K562 (cell line): ENCODE data around the gene LYST. TPM values are rescaled to one million over a fixed set of nuclear protein-coding genes. Genes with fewer than 3 reads are reported as not detected.

Source experiments
- ATAC-seq: fragments of 200-7000 bp; cut with Tn5 transposase; 3 replicates; pipeline ENCODE4 v1.9.1; 2020; ENCODE audit warnings: moderate library complexity
- BruUV-seq: library from RNA; stranded (reverse); fragments of 400-500 nt; replicated peaks from 2 replicates; lab custom pipeline; 2021; lab: Mats Ljungman, UMichigan
- CTCF ChIA-PET: fragments of 300-600 bp; formaldehyde crosslinking; extraction: SDS; loops from one replicate; lab custom pipeline; 2021; ENCODE audit warnings: low intra/inter-chr PET ratio; lab: Yijun Ruan, JAX
- POLR2A ChIA-PET: fragments of 300-600, 350-650 bp; sonication (Branson Sonifier 250); formaldehyde crosslinking; extraction: SDS; loops from one replicate; lab custom pipeline; 2021; ENCODE audit warnings: antibody characterized with exemption, inconsistent platforms; lab: Yijun Ruan, JAX
- DNase-seq, 4 experiments: peaks; one replicate each; pipeline versions ENCODE4 v3.0.0 to v3.0.0-alpha.2; 2011 to 2018; ENCODE audit warnings: low spot score in 3 of 4, mixed read lengths in 3 of 4; ENCODE audit errors: extremely low read depth in 1 of 4
- FAIRE-seq: peaks from 2 replicates; lab custom pipeline; 2011; peaks lifted over from hg19 to GRCh38; lab: Jason Lieb, UNC
- H2AFZ ChIP-seq: 2 replicates; pipeline ENCODE4 v1.6.0; 2011; ENCODE audit warnings: low read depth, low read length, control low read depth, inconsistent platforms
- H3K27ac ChIP-seq: fragments of 200-600 bp; 3 replicates; pipeline ENCODE4 v1.8.0; 2011; ENCODE audit warnings: low read depth, mild to moderate bottlenecking, control low read depth, inconsistent platforms, low read length, moderate library complexity, mixed read lengths; ENCODE audit errors: extremely low read depth
- H3K27me3 ChIP-seq, 2 experiments: fragments of 300-600 bp in 1 of 2; 2 replicates in 1 of 2; 3 replicates in 1 of 2; pipeline versions ENCODE4 v1.6.0 to v1.8.0; 2011; ENCODE audit warnings: inconsistent platforms in 2 of 2, low read length in 2 of 2, mild to moderate bottlenecking in 1 of 2, mixed read lengths in 1 of 2, moderate library complexity in 1 of 2; ENCODE audit not compliant: control insufficient read depth in 2 of 2, insufficient read depth in 2 of 2
- H3K36me3 ChIP-seq: fragments of 300-600 bp; 3 replicates; pipeline ENCODE4 v1.8.0; 2011; ENCODE audit warnings: mild to moderate bottlenecking, low read length, inconsistent platforms; ENCODE audit not compliant: control insufficient read depth, insufficient read depth
- H3K4me1 ChIP-seq, 2 experiments: fragments of 200-600 bp in 1 of 2; replicated peaks in 1 of 2; 2 replicates in 1 of 2; 3 replicates in 1 of 2; pipeline versions ENCODE4 v1.5.1 to v1.8.0; 2011; ENCODE audit warnings: inconsistent platforms in 2 of 2, low read length in 2 of 2, mild to moderate bottlenecking in 1 of 2, mixed read lengths in 1 of 2, moderate library complexity in 1 of 2; ENCODE audit not compliant: control insufficient read depth in 2 of 2, insufficient read depth in 2 of 2
- H3K4me2 ChIP-seq: 2 replicates; pipeline ENCODE4 v1.6.1; 2011; ENCODE audit warnings: low read length, control low read depth, inconsistent platforms, mixed read lengths; ENCODE audit not compliant: insufficient read depth
- H3K4me3 ChIP-seq: fragments of 200-600 bp; sonication (generic), shearing (Covaris generic); 2 replicates; pipeline ENCODE4 v1.5.1; 2016; ENCODE audit warnings: control low read depth, inconsistent platforms
- H3K79me2 ChIP-seq: fragments of 200-600 bp; 3 replicates; pipeline ENCODE4 v1.8.0; 2011; ENCODE audit warnings: low read length, inconsistent platforms; ENCODE audit not compliant: control insufficient read depth, insufficient read depth
- H3K9ac ChIP-seq, 2 experiments: 2 replicates each; pipeline versions ENCODE4 v1.6.0 to v1.6.1; 2011; ENCODE audit warnings: low read depth in 2 of 2, low read length in 2 of 2, control low read depth in 1 of 2, inconsistent platforms in 1 of 2, mild to moderate bottlenecking in 1 of 2, mixed read lengths in 1 of 2; ENCODE audit not compliant: insufficient read depth in 1 of 2
- H3K9me1 ChIP-seq: one replicate; pipeline ENCODE4 v1.6.0; 2011; ENCODE audit warnings: inconsistent platforms, mild to moderate bottlenecking, low read length, moderate library complexity; ENCODE audit not compliant: control insufficient read depth, insufficient read depth
- H3K9me3 ChIP-seq: replicated peaks from 2 replicates; pipeline ENCODE4 v1.5.1; 2011; ENCODE audit warnings: low read depth, low read length, inconsistent platforms; ENCODE audit not compliant: control insufficient read depth, insufficient read depth
- H4K20me1 ChIP-seq: replicated peaks from 2 replicates; pipeline ENCODE4 v1.6.1; 2011; ENCODE audit warnings: low read length, inconsistent platforms, mixed read lengths; ENCODE audit not compliant: control insufficient read depth, insufficient read depth
- HDGF ChIP-seq: fragments of 450-650 bp; IDR thresholded peaks from 2 replicates; pipeline ENCODE4 v1.6.1; 2016
- NR2F6 ChIP-seq: fragments of 450-650 bp; formaldehyde crosslinking; IDR thresholded peaks from 2 replicates; pipeline ENCODE4 v1.4.0; 2020; ENCODE audit warnings: mild to moderate bottlenecking
- PREB ChIP-seq: sonication (generic); formaldehyde crosslinking; IDR thresholded peaks from 2 replicates; pipeline ENCODE4 v1.8.1; 2023; ENCODE audit warnings: mild to moderate bottlenecking, missing genetic modification reagents
- RBM14 ChIP-seq: fragments of 200-400 bp; formaldehyde crosslinking; IDR thresholded peaks from 2 replicates; pipeline ENCODE4 v1.6.1; 2018; ENCODE audit warnings: low read depth, mild to moderate bottlenecking, low read length, moderate library complexity, borderline replicate concordance; ENCODE audit not compliant: insufficient read depth
- RBM15 ChIP-seq: fragments of 200-400 bp; formaldehyde crosslinking; IDR thresholded peaks from 2 replicates; pipeline ENCODE4 v1.6.1; 2018; ENCODE audit warnings: mild to moderate bottlenecking, low read length, moderate library complexity; ENCODE audit not compliant: insufficient read depth
- WGBS: fragments of 100-300 bp; shearing (Covaris generic); methylation state at CpG from one replicate; pipeline ENCODE4 v1.1.6; 2016; ENCODE audit warnings: low coverage, mixed read lengths; ENCODE audit not compliant: insufficient coverage; ENCODE audit errors: missing lambda C conversion rate; 5-methylcytosine and 5-hydroxymethylcytosine counted together
- in situ Hi-C: fragments of 300-500 bp; cut with MboI; formaldehyde crosslinking; loops from 4 replicates; pipeline ENCODE4 v1.15.0; 2018; ENCODE audit warnings: inconsistent platforms, mixed read lengths
- intact Hi-C: fragments of 100-400 bp; cut with micrococcal nuclease; formaldehyde crosslinking; loops from 2 replicates; pipeline ENCODE4 v1.14.2; 2022
- polyA plus RNA-seq, 8 experiments: library from polyadenylated mRNA; depleted of rRNA in 4 of 8; stranded (reverse) in 5 of 8; unstranded in 3 of 8; fragments of >200 nt; fragmentation: Nextera tagmentation in 2 of 8; fragmentation: Illumina TruSeq in 1 of 8; extraction: Ambion mirVana in 2 of 8; extraction: Trizol in 1 of 8; gene quantifications; 2 replicates each; pipeline versions ENCODE4 v1.2.1 to v1.2.3, GENCODE V29; 2011 to 2014; ENCODE audit warnings: inconsistent platforms in 1 of 8, missing spikeins in 1 of 8
- total RNA-seq, 7 experiments: library from RNA; depleted of rRNA in 6 of 7; stranded (reverse); fragments of >200 nt in 6 of 7; fragmentation: Illumina TruSeq in 2 of 7; extraction: Trizol in 2 of 7; gene quantifications; 2 replicates each; pipeline versions ENCODE4 v1.2.1 to v1.2.3, GENCODE V29; 2011 to 2021; ENCODE audit warnings: low replicate concordance in 1 of 7

Gene LYST
- total and polyA plus RNA-seq, 9 of the 15 experiments (the other 6 are each of a cell fraction or from before 2014, with no cell fraction given), result 0.73 to 2.4 (median 1.4) TPM

- Histone ChIP-seq H3K27ac (no peak overlapping the region), H3K79me2 (no peaks in the 10 kb centered on the region), H4K20me1 (no peaks in the 10 kb centered on the region), H3K4me2 (no peak overlapping the region), H2AFZ (no peak overlapping the region), H3K27me3 (peaks cover 14 to 21% of the 10 kb centered on the region in 2 experiments), H3K9ac (no peak overlapping the region), H3K9me1 (no peaks in the 10 kb centered on the region), H3K9me3 (no peaks in the 10 kb centered on the region), H3K4me3 (no peak overlapping the region), H3K4me1 (no peaks in the 10 kb centered on the region), H3K36me3 (no peaks in the 10 kb centered on the region)
- FAIRE-seq (no peak), DNase-seq (no peak), ATAC-seq (no peak)
- no TSS peak for BruUV-seq
- in situ Hi-C loops (no loop called here), intact Hi-C loops (no loop called here)
- ChIA-PET CTCF (no interaction called here), POLR2A (interaction anchor here (1.0 to 1.2 kb wide), 2 partner anchors 8 to 58 kb away, joined by 3 to 6 read pairs; no protein-coding TSS in a partner anchor)
- under 1% methylated on average over 14 of the region's 14 CpGs for WGBS
- TF ChIP-seq NR2F6 (CRISPR knock-in tag) (no peak), PREB (CRISPR knock-in tag) (no peak), RBM15 (no peak), RBM14 (no peak), HDGF (no peak)
Observed at GRCh38 chr1:235659186-235659771, 207.4 kb downstream of the LYST start.
